GM23338 (cell line): ENCODE measurements around the gene LRRC3C. TPM values are rescaled to one million over a fixed set of nuclear protein-coding genes. Genes with fewer than 3 reads are reported as not detected.

ENCODE experiments used
- ATAC-seq: fragments of 200-7000 bp; cut with Tn5 transposase; 3 replicates; pipeline ENCODE4 v1.9.1; 2020
- DNase-seq: peaks from one replicate; pipeline ENCODE4 v3.0.0-alpha.2; 2015; ENCODE audit warnings: low spot score
- H2AFZ ChIP-seq: fragments of 200-600 bp; sonication (generic); 2 replicates; pipeline ENCODE4 v1.8.0; 2016; ENCODE audit warnings: antibody characterized with exemption, mild to moderate bottlenecking, moderate library complexity
- H3F3A ChIP-seq: fragments of 200-600 bp; sonication (generic); replicated peaks from 2 replicates; pipeline ENCODE4 v1.8.0; 2017; ENCODE audit warnings: antibody characterized with exemption, mixed run types, low read depth
- H3K27ac ChIP-seq: fragments of 200-600 bp; sonication (generic); 2 replicates; pipeline ENCODE4 v1.6.1; 2016; ENCODE audit warnings: low read depth
- H3K27me3 ChIP-seq: fragments of 200-600 bp; sonication (generic); 2 replicates; pipeline ENCODE4 v1.8.0; 2016; ENCODE audit warnings: mild to moderate bottlenecking, mixed run types, moderate library complexity; ENCODE audit not compliant: insufficient read depth
- H3K36me3 ChIP-seq: fragments of 200-600 bp; sonication (generic); 2 replicates; pipeline ENCODE4 v1.8.0; 2016; ENCODE audit warnings: mild to moderate bottlenecking; ENCODE audit not compliant: insufficient read depth
- H3K4me1 ChIP-seq: fragments of 200-600 bp; sonication (generic); 2 replicates; pipeline ENCODE4 v1.8.0; 2016; ENCODE audit warnings: mild to moderate bottlenecking, moderate library complexity; ENCODE audit not compliant: insufficient read depth
- H3K4me2 ChIP-seq: fragments of 200-600 bp; sonication (generic); 2 replicates; pipeline ENCODE4 v1.7.1; 2017; ENCODE audit warnings: mixed run types
- H3K4me3 ChIP-seq: fragments of 200-600 bp; sonication (generic); 2 replicates; pipeline ENCODE4 v1.6.1; 2016; ENCODE audit warnings: mixed run types
- H3K79me2 ChIP-seq: fragments of 200-600 bp; sonication (generic); replicated peaks from 2 replicates; pipeline ENCODE4 v1.8.0; 2017; ENCODE audit warnings: mild to moderate bottlenecking; ENCODE audit not compliant: insufficient read depth
- H3K9me2 ChIP-seq: fragments of 200-600 bp; sonication (generic); 2 replicates; pipeline ENCODE4 v1.8.0; 2017; ENCODE audit not compliant: insufficient read depth
- H4K20me1 ChIP-seq: fragments of 200-600 bp; sonication (generic); replicated peaks from 2 replicates; pipeline ENCODE4 v1.8.0; 2017; ENCODE audit warnings: mild to moderate bottlenecking; ENCODE audit not compliant: insufficient read depth
- H3K27ac Mint-ChIP-seq: 2 replicates; pipeline ENCODE4 v1.8.0; 2020; ENCODE audit warnings: inconsistent platforms, mild to moderate bottlenecking, moderate library complexity, mixed read lengths
- H3K27me3 Mint-ChIP-seq: 3 replicates; pipeline ENCODE4 v1.8.0; 2022; ENCODE audit warnings: low read depth, mild to moderate bottlenecking, moderate library complexity, mixed read lengths, inconsistent platforms; ENCODE audit not compliant: insufficient read depth, poor library complexity
- H3K36me3 Mint-ChIP-seq: 3 replicates; pipeline ENCODE4 v1.8.0; 2021; ENCODE audit warnings: low read depth, mild to moderate bottlenecking, inconsistent platforms, moderate library complexity, mixed read lengths
- H3K4me1 Mint-ChIP-seq: 3 replicates; pipeline ENCODE4 v1.8.0; 2020; ENCODE audit warnings: mild to moderate bottlenecking, inconsistent platforms, mixed read lengths
- H3K4me3 Mint-ChIP-seq: 3 replicates; pipeline ENCODE4 v1.8.0; 2021; ENCODE audit warnings: moderate library complexity, mild to moderate bottlenecking, inconsistent platforms, mixed read lengths
- H3K9me3 Mint-ChIP-seq: 3 replicates; pipeline ENCODE4 v1.8.0; 2020; ENCODE audit warnings: moderate library complexity, mild to moderate bottlenecking, inconsistent platforms, mixed read lengths
- CREB1 ChIP-seq: fragments of 250-450 bp; sonication (Bioruptor Pico); IDR thresholded peaks from 2 replicates; pipeline ENCODE4 v1.5.0; 2020; ENCODE audit warnings: low read depth, mild to moderate bottlenecking, moderate library complexity
- CTCF ChIP-seq, 2 experiments: fragments of 200-600 bp in 1 of 2; sonication (generic) in 1 of 2; conservative IDR thresholded peaks; 2 replicates each; pipeline versions ENCODE4 v1.5.1 to v1.6.1; 2016 to 2017; ENCODE audit warnings: antibody characterized with exemption in 2 of 2, low read depth in 2 of 2, mild to moderate bottlenecking in 2 of 2, moderate library complexity in 1 of 2
- ETS1 ChIP-seq: IDR thresholded peaks from 2 replicates; pipeline ENCODE4 v1.6.1; 2016; ENCODE audit warnings: antibody characterized with exemption
- EZH2 ChIP-seq: fragments of 200-600 bp; sonication (generic); IDR thresholded peaks from one replicate; pipeline ENCODE4 v1.8.0; 2017; ENCODE audit warnings: antibody characterized with exemption, mild to moderate bottlenecking, low read depth; ENCODE audit not compliant: unreplicated experiment
- EZH2phosphoT487 ChIP-seq: fragments of 200-600 bp; sonication (generic); IDR thresholded peaks from one replicate; pipeline ENCODE4 v1.8.1; 2018; ENCODE audit warnings: antibody characterized with exemption; ENCODE audit not compliant: unreplicated experiment
- JUNB ChIP-seq: IDR thresholded peaks from one replicate; pipeline ENCODE4 v1.6.1; 2016; ENCODE audit warnings: antibody characterized with exemption; ENCODE audit not compliant: unreplicated experiment
- NANOG ChIP-seq: IDR thresholded peaks from 2 replicates; pipeline ENCODE4 v1.6.1; 2016; ENCODE audit warnings: antibody characterized with exemption, borderline replicate concordance
- POLR2AphosphoS5 ChIP-seq: IDR thresholded peaks from 2 replicates; pipeline ENCODE4 v1.6.1; 2016; ENCODE audit warnings: antibody characterized with exemption, low read depth
- REST ChIP-seq: IDR thresholded peaks from one replicate; pipeline ENCODE4 v1.6.1; 2018; ENCODE audit warnings: antibody characterized with exemption; ENCODE audit not compliant: unreplicated experiment
- STAT1 ChIP-seq: IDR thresholded peaks from one replicate; pipeline ENCODE4 v1.6.1; 2016; ENCODE audit warnings: antibody characterized with exemption; ENCODE audit not compliant: unreplicated experiment
- ZNF114 ChIP-seq: fragments of 250-450 bp; sonication (Bioruptor Pico); IDR thresholded peaks from 2 replicates; pipeline ENCODE4 v1.5.0; 2020; ENCODE audit warnings: mild to moderate bottlenecking, moderate library complexity
- ZNF331 ChIP-seq: fragments of 250-450 bp; sonication (Bioruptor Pico); IDR thresholded peaks from 2 replicates; pipeline ENCODE4 v1.5.0; 2020; ENCODE audit warnings: low read depth, mild to moderate bottlenecking, moderate library complexity
- ZNF462 ChIP-seq: fragments of 250-450 bp; sonication (Bioruptor Pico); IDR thresholded peaks from 2 replicates; pipeline ENCODE4 v1.5.0; 2020; ENCODE audit warnings: mild to moderate bottlenecking, moderate library complexity
- polyA plus RNA-seq: library from polyadenylated mRNA; unstranded; fragments of >200 nt; fragmentation: Nextera tagmentation; extraction: Ambion mirVana; gene quantifications from 2 replicates; pipeline ENCODE4 v1.2.1, GENCODE V29; 2016
- total RNA-seq: library from RNA; depleted of rRNA; stranded (reverse); fragments of >200 nt; shearing (Covaris generic); gene quantifications from 2 replicates; pipeline ENCODE4 v1.2.3, GENCODE V29; 2014

Gene LRRC3C
- total and polyA plus RNA-seq, 2 experiments from 2014 or later: 0.24 TPM; not detected in 1

GRCh38 chr17:39963829-39964228, 36.3 kb downstream of the LRRC3C start:
- H3K4me1 ChIP-seq: no peaks in the 10 kb centered on the region
- DNase-seq (no peak), ATAC-seq (no peak)
- H3K4me1 Mint-ChIP-seq: peaks cover 7% of the 10 kb centered on the region; the same call in 2 of the 3 replicates
- H3K27me3 ChIP-seq: no peaks in the 10 kb centered on the region
- no peaks in the 10 kb centered on the region for H3K79me2 ChIP-seq
- TF ChIP-seq REST (no peak), EZH2 (no peak), ZNF114 (CRISPR knock-in tag) (no peak), ETS1 (no peak), ZNF462 (no peak), CREB1 (CRISPR knock-in tag) (no peak), CTCF (conservative IDR thresholded peaks at IDR 0.05; ENCODE audit: low read depth in 2 of 2) (no peak), EZH2phosphoT487 (no peak), ZNF331 (no peak), STAT1 (no peak), JUNB (no peak), NANOG (no peak), POLR2AphosphoS5 (no peak)
- no peak overlapping the region for H3K4me2 ChIP-seq
- peaks cover 17% of the 10 kb centered on the region for H3K27me3 Mint-ChIP-seq
- no peaks in the 10 kb centered on the region for H3K9me2 ChIP-seq
- H3K4me3 ChIP-seq: no peak overlapping the region
- H3K9me3 Mint-ChIP-seq: no peaks in the 10 kb centered on the region
- H3K27ac ChIP-seq: no peak overlapping the region
- no peaks in the 10 kb centered on the region for H4K20me1 ChIP-seq
- no peaks in the 10 kb centered on the region for H3K36me3 Mint-ChIP-seq
- H2AFZ ChIP-seq: no peak overlapping the region; the same call in 1 of the 2 replicates
- no peaks in the 10 kb centered on the region for H3F3A ChIP-seq
- no peak overlapping the region for H3K27ac Mint-ChIP-seq
- H3K4me3 Mint-ChIP-seq: no peak overlapping the region
- no peaks in the 10 kb centered on the region for H3K36me3 ChIP-seq
